Tracheal epithelial cell (primary cell): ENCODE results near the gene TBC1D3. TPM values are rescaled to one million over a fixed set of nuclear protein-coding genes. Genes with fewer than 3 reads are reported as not detected.

ENCODE experiments used
- total RNA-seq: library from RNA; depleted of rRNA; stranded (reverse); fragments of >200 nt; gene quantifications from 2 replicates; pipeline ENCODE4 v1.2.1, GENCODE V29; 2014

TBC1D3 gene
- not detected in 2 replicates for total RNA-seq

DNA sequence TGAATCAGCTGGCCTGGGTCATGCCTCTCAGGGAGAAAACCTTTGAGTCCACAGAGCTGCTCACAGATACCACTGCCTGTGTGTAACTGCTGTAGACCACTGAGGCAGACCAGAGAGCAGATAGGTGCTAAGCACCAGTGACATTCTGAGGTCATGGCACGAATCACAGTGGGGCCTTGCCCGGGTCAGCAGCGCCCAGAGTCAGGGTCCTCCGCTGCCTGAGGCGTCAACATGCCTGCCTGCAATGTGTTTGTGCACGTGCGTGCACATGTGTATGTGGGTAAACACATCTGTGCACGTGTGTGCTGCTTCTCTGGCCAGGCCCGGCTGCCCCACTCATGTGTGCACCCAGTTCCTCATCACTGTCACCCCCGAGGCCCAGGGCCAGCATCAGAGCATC is at the start of gene TBC1D3:
Gene TBC1D3 (minus strand): TSS at position 101 of the 400 bp plus-strand sequence. CDS start 1,526 bp downstream, outside the sequence.

Other genes with a start within 250 kb of the TBC1D3 start
- gene TBC1D3L, start 203.5 kb downstream of the TBC1D3 start, total RNA-seq, result 3.6 and 3.8 TPM in 2 replicates
- not detected in 2 replicates for gene TBC1D3D, start 188.6 kb downstream of the TBC1D3 start, total RNA-seq
- gene TBC1D3C, start 123.9 kb downstream of the TBC1D3 start, total RNA-seq, result not detected in 2 replicates
- gene TBC1D3E, start 64.6 kb downstream of the TBC1D3 start, total RNA-seq, result not detected in 2 replicates
- gene MRPL45, start 104.6 kb upstream of the TBC1D3 start, total RNA-seq, result 27.7 and 35.2 TPM in 2 replicates
- under 0.01 and 0.24 TPM in 2 replicates for gene GPR179, start 151.4 kb upstream of the TBC1D3 start, total RNA-seq
- gene SOCS7, start 159.3 kb upstream of the TBC1D3 start, total RNA-seq, result 26.5 and 31.3 TPM in 2 replicates
- 21.9 and 40.7 TPM in 2 replicates for gene ARHGAP23, start 235.9 kb upstream of the TBC1D3 start, total RNA-seq